ENCODE measurements around the gene CRACR2A.

The CRACR2A gene

DNA sequence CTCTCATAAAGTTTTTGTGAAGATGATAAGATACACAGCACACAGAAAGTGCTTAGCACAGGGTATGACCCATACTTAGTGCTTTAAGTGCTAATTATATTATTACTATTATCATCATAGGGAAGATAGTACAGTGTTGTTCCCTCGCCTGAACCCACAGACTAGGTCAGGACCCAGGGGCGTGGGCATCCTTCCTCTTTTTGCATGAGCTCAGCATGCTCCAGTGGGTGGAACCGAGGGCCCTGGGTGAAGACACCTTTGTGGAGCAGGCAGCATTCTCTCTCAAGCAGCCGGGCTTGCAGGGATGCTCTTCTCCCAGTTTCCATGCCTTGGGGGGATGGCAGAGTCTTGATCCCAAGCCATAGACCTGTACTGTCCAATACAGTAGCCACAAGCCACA lies 34.8 kb downstream of the CRACR2A start:
- Mint-ChIP-seq H3K4me3 (no peak overlapping the region), H3K4me1 (peaks cover 23% of the 10 kb centered on the region), H3K27me3 (no peaks in the 10 kb centered on the region), H3K27ac (no peak overlapping the region), H3K9me3 (peaks cover 7 to 30% of the 10 kb centered on the region in 2 donors)
- ATAC-seq (no peak), DNase-seq (no peak)

DNA sequence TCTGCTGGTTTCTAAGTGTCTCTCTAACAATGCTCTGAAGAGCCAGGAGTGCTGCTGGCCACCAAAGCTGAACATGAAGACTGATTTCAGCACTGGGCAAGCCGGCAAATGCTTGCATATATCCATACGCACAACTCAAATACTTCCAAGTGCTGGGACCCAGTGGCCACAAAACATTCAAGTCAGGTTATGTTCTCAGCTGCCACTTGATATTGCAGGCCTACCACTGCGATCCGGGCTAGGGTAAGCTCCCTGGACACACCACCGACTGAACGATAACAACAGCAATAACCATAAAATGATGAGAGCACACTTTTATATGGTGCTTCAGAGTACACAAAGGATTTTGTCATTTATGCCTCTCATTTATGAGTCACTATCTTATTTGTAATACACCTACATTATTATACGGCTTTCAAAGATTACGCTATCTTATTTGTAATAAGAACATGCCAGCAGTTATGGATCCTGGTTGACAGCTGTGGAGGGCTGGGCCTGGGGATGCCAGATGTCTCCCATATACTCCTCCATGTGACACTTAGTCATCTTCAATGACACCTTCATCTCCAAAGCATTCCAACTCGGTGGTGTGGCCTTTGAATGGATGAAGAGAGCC lies 35.5 kb downstream of the CRACR2A start:
- ATAC-seq (no peak), DNase-seq (no peak)
- no peak overlapping the region for H3K4me3 Mint-ChIP-seq
- H3K4me1 Mint-ChIP-seq = peaks cover 23% of the 10 kb centered on the region
- H3K27me3 Mint-ChIP-seq = no peaks in the 10 kb centered on the region
- no peak overlapping the region for H3K27ac Mint-ChIP-seq
- H3K9me3 Mint-ChIP-seq = peaks cover 2 to 23% of the 10 kb centered on the region in 2 donors

DNA sequence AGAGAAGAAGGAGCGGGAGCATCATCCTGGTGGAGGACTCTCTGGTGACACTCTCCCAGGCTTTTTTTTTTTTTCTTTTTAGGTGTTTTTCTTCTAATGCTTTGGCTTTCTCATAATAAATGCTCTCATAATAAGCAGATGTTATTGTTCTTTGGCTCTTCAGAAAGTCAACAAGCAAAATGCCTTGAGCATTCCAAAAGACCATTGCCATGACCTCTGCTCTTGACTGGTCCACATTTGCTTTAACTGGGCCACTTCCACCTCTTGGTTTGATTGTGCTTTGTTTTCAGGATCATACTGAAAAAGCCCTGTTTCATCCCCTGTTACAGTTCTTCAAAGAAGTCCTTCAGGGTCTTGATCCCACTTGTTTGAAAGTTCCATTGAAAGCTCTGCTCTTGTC lies 36.9 kb downstream of the CRACR2A start:
- no peaks in the 10 kb centered on the region for H3K27me3 Mint-ChIP-seq
- peaks cover 0 to 13% of the 10 kb centered on the region in 2 donors for H3K9me3 Mint-ChIP-seq
- no peak overlapping the region for H3K27ac Mint-ChIP-seq
- H3K4me3 Mint-ChIP-seq = no peak overlapping the region
- ATAC-seq (no peak), DNase-seq (no peak)
- H3K4me1 Mint-ChIP-seq = peaks cover 23% of the 10 kb centered on the region

- Mint-ChIP-seq H3K4me1 (peaks cover 12% of the 10 kb centered on the region), H3K9me3 (no peaks in the 10 kb centered on the region), H3K27me3 (no peaks in the 10 kb centered on the region), H3K4me3 (no peak overlapping the region), H3K27ac (no peak overlapping the region)
- ATAC-seq (no peak), DNase-seq (no peak)
Measured at GRCh38 chr12:3713947-3714346, 39.0 kb downstream of the CRACR2A start.

DNA sequence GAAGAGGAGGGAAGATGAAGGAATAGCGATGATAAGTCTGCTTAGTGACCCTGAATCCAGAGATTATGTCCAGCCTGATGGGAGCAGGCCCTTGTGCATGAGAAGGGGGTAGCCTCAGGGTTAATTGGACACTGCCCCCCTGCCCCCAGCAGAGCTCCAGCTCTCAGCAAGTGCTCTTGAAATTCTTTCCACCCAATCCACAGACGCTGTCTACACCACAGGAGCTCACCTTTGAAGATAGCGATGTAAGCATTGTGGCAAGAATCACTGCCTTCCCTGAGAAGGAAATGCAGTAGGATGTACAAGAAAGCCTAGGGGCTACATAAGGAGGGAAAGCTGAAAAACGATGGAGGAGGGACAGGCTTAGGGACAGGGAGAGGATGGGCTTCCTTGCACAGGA lies 39.4 kb downstream of the CRACR2A start:
- Mint-ChIP-seq H3K4me3 (no peak overlapping the region), H3K9me3 (no peaks in the 10 kb centered on the region), H3K27ac (no peak overlapping the region), H3K4me1 (peaks cover 12% of the 10 kb centered on the region), H3K27me3 (no peaks in the 10 kb centered on the region)
- DNase-seq = no peak
- ATAC-seq = no peak

- no peaks in the 10 kb centered on the region for H3K27me3 Mint-ChIP-seq
- peaks cover 12% of the 10 kb centered on the region for H3K4me1 Mint-ChIP-seq
- DNase-seq (no peak), ATAC-seq (no peak)
- H3K9me3 Mint-ChIP-seq = no peaks in the 10 kb centered on the region
- H3K27ac Mint-ChIP-seq = no peak overlapping the region
- H3K4me3 Mint-ChIP-seq = no peak overlapping the region
Measured at GRCh38 chr12:3712209-3712992, 40.5 kb downstream of the CRACR2A start.

DNA sequence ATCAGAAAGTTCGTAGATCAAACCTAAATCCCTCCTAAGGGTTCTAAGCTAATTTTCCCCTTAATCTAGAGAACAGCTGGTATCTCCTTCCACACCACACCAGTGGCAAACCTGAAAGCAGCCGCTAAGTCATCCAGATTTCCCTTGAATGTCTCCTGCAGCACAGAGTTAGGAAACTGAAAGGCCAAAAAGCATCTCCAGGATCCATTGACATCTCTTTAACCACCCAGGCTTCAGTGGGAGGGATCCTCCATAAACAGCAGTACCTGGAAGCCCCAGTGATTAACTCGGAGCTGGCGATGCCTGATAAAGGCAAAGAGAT lies 47.6 kb downstream of the CRACR2A start:
- no peak overlapping the region for H3K4me3 Mint-ChIP-seq
- peaks cover 6 to 8% of the 10 kb centered on the region in 2 donors for H3K9me3 Mint-ChIP-seq
- H3K27me3 Mint-ChIP-seq = no peaks in the 10 kb centered on the region
- H3K27ac Mint-ChIP-seq = no peak overlapping the region
- DNase-seq (no peak), ATAC-seq (no peak)
- H3K4me1 Mint-ChIP-seq = peaks cover 5% of the 10 kb centered on the region

- no peaks in the 10 kb centered on the region for H3K27me3 Mint-ChIP-seq
- no peak for DNase-seq
- peaks cover 6 to 8% of the 10 kb centered on the region in 2 donors for H3K9me3 Mint-ChIP-seq
- ATAC-seq = no peak
- H3K27ac Mint-ChIP-seq = peak overlapping the region in 1 of 2 donors; percentile 86
- H3K4me1 Mint-ChIP-seq = peaks cover 5% of the 10 kb centered on the region
- no peak overlapping the region for H3K4me3 Mint-ChIP-seq
Measured at GRCh38 chr12:3704512-3705353, 48.2 kb downstream of the CRACR2A start.

DNA sequence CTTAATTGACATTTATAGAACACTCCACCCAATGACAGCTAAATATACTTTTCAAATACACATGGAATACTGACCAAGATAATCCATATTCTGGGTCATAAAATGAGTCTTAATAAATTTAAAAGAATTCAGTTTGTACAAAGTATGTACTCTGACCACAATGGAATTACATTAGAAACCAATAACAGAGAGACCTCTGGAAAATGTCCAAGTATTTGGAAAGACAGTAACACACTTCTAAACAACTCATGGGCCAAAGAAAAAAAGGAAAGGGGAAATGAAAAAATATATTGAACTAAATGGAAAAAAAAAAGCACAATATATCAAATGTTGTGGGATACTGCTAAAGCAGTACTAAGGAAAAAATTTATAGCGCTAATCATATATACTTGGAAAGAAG lies 52.0 kb downstream of the CRACR2A start:
- H3K9me3 Mint-ChIP-seq = peaks cover 6 to 8% of the 10 kb centered on the region in 2 donors

GRCh38 chr12:3698218-3698974 lies 54.5 kb downstream of the CRACR2A start:
- no peaks in the 10 kb centered on the region for H3K27me3 Mint-ChIP-seq
- no peaks in the 10 kb centered on the region for H3K4me1 Mint-ChIP-seq
- H3K9me3 Mint-ChIP-seq = no peaks in the 10 kb centered on the region
- ATAC-seq = no peak
- no peak overlapping the region for H3K4me3 Mint-ChIP-seq
- H3K27ac Mint-ChIP-seq = peak overlapping the region in 1 of 2 donors; percentile 12
- DNase-seq = no peak

More for the DNA sequence above, 52.0 kb downstream of the CRACR2A start:
- H3K27me3 Mint-ChIP-seq = no peaks in the 10 kb centered on the region
- DNase-seq = no peak
- peaks cover 5% of the 10 kb centered on the region for H3K4me1 Mint-ChIP-seq
- no peak overlapping the region for H3K27ac Mint-ChIP-seq
- H3K4me3 Mint-ChIP-seq = no peak overlapping the region
- ATAC-seq = no peak

DNA sequence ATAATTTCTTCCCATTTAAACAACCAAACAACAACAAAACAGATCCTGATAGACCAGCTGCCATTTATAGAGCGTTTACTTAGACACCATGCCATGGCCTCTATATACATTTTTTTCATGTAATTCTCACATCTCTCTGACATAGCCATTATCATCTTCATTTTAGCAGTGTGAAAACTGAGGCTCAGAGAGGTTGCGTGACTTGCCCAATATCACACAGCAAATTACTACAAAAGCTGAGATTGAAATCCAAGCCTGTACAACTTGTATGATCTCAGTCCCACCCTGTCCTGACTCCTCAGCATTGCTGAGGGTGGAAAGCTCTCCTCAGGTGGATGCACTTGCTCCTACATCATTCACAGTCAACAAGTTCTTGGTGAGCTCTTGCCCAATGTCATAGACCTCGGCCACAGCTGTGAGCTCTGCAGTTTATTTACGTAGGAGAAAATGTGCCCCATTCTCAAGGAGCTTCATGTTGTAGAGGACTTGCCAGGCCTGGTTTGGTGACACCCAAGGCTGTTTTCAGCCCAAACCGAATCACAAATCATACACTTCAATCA lies 55.5 kb downstream of the CRACR2A start:
- no peaks in the 10 kb centered on the region for H3K9me3 Mint-ChIP-seq
- no peak for DNase-seq
- no peaks in the 10 kb centered on the region for H3K27me3 Mint-ChIP-seq
- H3K4me1 Mint-ChIP-seq = no peaks in the 10 kb centered on the region
- peak overlapping the region in 1 of 2 donors; percentile 67 for H3K27ac Mint-ChIP-seq
- no peak for ATAC-seq
- H3K4me3 Mint-ChIP-seq = no peak overlapping the region

- DNase-seq (no peak), ATAC-seq (no peak)
- Mint-ChIP-seq H3K27me3 (no peaks in the 10 kb centered on the region), H3K4me3 (no peak overlapping the region), H3K27ac (no peak overlapping the region), H3K4me1 (no peaks in the 10 kb centered on the region), H3K9me3 (peaks cover 6 to 9% of the 10 kb centered on the region in 2 donors)
Measured at GRCh38 chr12:3694673-3695072, 58.2 kb downstream of the CRACR2A start.

- no peak overlapping the region for H3K4me3 Mint-ChIP-seq
- H3K9me3 Mint-ChIP-seq = peaks cover 6 to 9% of the 10 kb centered on the region in 2 donors
- DNase-seq = no peak
- no peak overlapping the region for H3K27ac Mint-ChIP-seq
- H3K27me3 Mint-ChIP-seq = no peaks in the 10 kb centered on the region
- H3K4me1 Mint-ChIP-seq = no peaks in the 10 kb centered on the region
- ATAC-seq = no peak
Measured at GRCh38 chr12:3692616-3693365, 60.1 kb downstream of the CRACR2A start.

DNA sequence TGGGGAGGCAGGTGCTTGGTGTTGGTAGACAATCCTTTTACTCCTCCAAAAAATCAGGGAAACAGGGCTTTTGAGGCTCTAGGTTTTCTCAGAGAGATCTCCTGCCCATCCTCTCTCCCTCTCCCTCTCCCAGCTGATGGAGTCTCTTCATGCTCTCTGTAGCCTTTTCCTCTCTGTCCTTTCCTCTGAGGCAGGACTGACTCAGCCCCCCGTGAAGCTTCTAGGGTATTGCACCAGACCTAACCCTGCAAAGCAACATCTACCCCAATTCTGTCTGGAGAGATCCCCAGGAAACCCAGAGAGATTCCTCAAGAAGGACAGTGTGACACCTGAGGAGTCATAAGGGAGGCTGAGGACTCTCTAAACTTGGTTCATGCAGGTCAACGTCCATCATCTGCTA lies 66.4 kb downstream of the CRACR2A start:
- H3K27me3 Mint-ChIP-seq = no peaks in the 10 kb centered on the region
- no peak for DNase-seq
- H3K27ac Mint-ChIP-seq = no peak overlapping the region
- peaks cover 6 to 9% of the 10 kb centered on the region in 2 donors for H3K9me3 Mint-ChIP-seq
- no peak overlapping the region for H3K4me3 Mint-ChIP-seq
- H3K4me1 Mint-ChIP-seq = peaks cover 6% of the 10 kb centered on the region
- ATAC-seq = no peak

All from stimulated activated naive CD8-positive, alpha-beta T cell treated with anti-CD3 and anti-CD28 coated beads, Interleukin-15, amount 100 ng/mL, for 72 hours (primary cell).